ENCODE data around the gene DTNB. TPM values are rescaled to one million over a fixed set of nuclear protein-coding genes. Genes with fewer than 3 reads are reported as not detected.
A peak's percentile ranks its signal among the peaks of the same experiment; 100 is the strongest.
"Not testable (repeated sequence)": the region's sequence is repeated elsewhere in the genome, so short reads cannot be mapped to it uniquely, and the experiment has no call there.

DTNB gene
- total RNA-seq, 8 experiments from 2014 or later, result 16.9 to 85.0 (median 25.3) TPM

DNA sequence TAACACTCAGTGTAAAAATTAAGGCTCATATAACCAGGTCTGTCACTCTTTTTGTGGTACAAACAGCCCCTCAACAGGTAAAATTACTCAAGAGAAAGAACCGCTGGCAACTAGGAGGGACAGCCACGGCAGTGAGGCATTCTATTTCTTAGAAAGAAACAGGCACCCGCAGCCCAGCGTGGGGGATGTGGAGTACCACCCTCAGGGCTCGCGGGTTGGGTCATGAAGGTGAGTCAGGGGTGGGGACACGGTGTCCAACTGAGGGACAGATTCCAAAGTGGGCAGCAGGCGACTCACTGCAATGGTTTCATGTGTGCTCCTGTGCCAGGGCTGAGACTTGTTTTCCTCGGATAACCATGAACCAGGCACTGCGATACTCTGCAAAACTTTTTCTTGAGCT is 129.4 kb downstream of the DTNB start:
- Histone ChIP-seq H3K4me1 (replicated peaks in 1 of 2) (no peaks in the 10 kb centered on the region), H3K4me3 (no peak overlapping the region), H3K27ac (no peak overlapping the region)
- WGBS, 10 experiments, result 85 to 100% (median 92%) methylated on average over 1 to 10 of the region's 10 CpGs; no CpG with 5 or more reads in 2 of the 10 experiments
- ATAC-seq (replicated peaks in 6 of 8), result no peak
- in situ Hi-C loops (cut with MboI; ENCODE audit: low pct_unique_long_range_greater_than_20kb in 2 of 9, low sequenced_read_pairs in 9 of 9, unreplicated experiment in 9 of 9), result no loop called here

DNA sequence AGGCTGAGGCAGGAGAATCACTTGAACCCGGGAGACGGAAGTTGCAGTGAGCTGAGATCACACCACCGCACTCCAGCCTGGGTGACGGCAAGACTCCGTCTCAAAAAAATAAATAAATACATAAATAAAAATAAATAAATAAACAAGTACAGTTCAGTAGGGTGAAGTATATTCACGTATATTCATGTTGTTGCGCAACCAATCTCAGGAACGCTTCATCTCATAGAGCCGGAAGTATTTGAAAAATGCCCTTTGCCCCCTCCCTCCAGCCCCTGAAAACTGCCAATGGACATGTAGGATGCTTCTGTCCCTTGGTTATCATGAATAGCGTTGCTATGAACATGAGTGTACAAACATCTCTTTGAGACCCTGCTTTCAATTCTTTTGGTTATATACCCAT is 132.0 kb downstream of the DTNB start:
- Histone ChIP-seq H3K4me1 (replicated peaks in 1 of 2) (no peaks in the 10 kb centered on the region), H3K27ac (no peak overlapping the region), H3K4me3 (no peak overlapping the region)
- ATAC-seq (replicated peaks in 6 of 8), result no peak
- in situ Hi-C loops (cut with MboI; ENCODE audit: low pct_unique_long_range_greater_than_20kb in 2 of 9, low sequenced_read_pairs in 9 of 9, unreplicated experiment in 9 of 9), result no loop called here
- 86 to 100% (median 94%) methylated on average over 1 to 10 of the region's 10 CpGs for WGBS, 10 experiments

DNA sequence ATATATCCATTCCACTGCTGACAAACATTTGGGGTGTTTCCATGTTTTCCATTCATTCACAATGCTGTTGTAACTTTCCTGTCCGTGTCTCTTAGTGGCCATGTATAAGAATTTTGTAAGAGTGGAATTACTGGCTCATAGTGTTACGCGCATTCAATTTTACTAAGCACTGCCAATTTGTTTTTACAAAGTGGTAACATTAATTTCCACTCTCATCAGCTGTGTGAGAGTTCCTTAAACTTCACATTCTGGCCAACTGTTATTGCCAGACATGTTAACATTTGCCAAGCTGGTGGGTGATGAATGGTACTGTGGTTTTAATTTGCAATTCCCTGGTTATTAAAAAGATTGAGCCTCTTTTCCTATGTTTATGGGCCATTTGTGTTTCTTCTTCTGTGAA is 134.2 kb downstream of the DTNB start:
- no peak overlapping the region for H3K4me3 ChIP-seq
- in situ Hi-C loops (cut with MboI; ENCODE audit: low pct_unique_long_range_greater_than_20kb in 2 of 9, low sequenced_read_pairs in 9 of 9, unreplicated experiment in 9 of 9), result no loop called here
- no peaks in the 10 kb centered on the region for H3K4me1 ChIP-seq (replicated peaks in 1 of 2)
- WGBS, 10 experiments, result 40 to 100% (median 69%) methylated on average over 1 to 3 of the region's 3 CpGs; no CpG with 5 or more reads in 2 of the 10 experiments
- H3K27ac ChIP-seq, result no peak overlapping the region
- ATAC-seq (replicated peaks in 6 of 8), result peak in 3 of 8 experiments; percentile 31 to 56 (median 47)

DNA sequence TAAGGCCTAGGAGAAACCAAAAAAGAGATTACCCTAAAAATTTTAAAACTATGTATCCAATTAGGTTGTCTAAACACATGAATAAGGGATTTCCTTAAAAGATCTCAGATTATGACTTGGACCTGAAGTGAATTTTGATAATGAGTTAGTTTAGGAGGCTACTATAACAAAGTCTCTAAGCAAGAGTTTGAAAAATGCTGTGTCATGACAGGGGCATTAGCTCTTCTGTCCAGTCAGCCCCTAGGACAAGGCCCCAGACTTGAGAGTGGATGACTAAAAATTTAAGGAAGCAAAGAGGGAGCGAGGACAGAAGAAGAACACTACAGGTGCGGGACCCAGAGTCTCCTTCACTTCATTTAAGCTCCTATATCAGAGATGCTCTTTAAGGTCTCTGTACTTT is 135.9 kb downstream of the DTNB start:
- ATAC-seq (replicated peaks in 6 of 8), result no peak
- H3K4me3 ChIP-seq, result no peak overlapping the region
- in situ Hi-C loops (cut with MboI; ENCODE audit: low pct_unique_long_range_greater_than_20kb in 2 of 9, low sequenced_read_pairs in 9 of 9, unreplicated experiment in 9 of 9), result no loop called here

DNA sequence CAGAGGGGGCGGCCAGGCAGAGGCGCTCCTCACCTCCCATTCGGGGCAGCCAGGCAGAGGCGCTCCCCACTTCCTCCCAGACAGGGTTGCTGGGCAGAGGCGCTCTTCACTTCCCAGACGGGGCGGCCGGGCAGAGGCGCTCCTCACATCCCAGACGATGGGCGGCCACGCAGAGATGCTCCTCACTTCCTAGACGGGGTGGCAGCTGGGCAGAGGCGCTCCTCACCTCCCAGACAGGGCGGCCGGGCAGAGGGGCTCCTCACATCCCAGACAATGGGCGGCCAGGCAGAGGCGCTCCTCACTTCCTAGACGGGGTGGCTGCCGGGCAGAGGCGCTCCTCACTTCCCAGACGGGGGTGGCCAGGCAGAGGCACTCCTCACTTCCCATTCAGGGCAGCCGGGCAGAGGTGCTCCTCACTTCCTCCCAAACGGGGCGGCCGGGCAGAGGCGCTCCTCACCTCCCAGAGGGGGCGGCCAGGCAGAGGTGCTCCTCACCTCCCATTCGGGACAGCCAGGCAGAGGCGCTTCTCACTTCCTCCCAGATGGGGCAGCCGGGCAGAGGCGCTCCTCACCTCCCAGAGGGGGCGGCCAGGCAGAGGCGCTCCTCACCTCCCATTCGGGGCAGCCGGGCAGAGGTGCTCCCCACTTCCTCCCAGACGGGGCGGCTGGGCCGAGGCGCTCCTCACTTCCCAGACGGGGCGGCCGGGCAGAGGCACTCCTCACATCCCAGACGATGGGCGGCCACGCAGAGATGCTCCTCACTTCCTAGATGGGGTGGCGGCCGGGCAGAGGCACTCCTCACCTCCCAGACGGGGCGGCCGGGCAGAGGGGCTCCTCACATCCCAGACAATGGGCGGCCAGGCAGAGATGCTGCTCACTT is 137.7 kb downstream of the DTNB start:
- 100% methylated on average over 1 of the region's 52 CpGs; no CpG with 5 or more reads in 9 of the 10 experiments for WGBS, 10 experiments
- in situ Hi-C loops (cut with MboI; ENCODE audit: low pct_unique_long_range_greater_than_20kb in 2 of 9, low sequenced_read_pairs in 9 of 9, unreplicated experiment in 9 of 9), result not testable (repeated sequence)

More for the DNA sequence above, 135.9 kb downstream of the DTNB start:
- WGBS, 10 experiments, result 83 to 100% (median 100%) methylated on average over 1 to 2 of the region's 2 CpGs; no CpG with 5 or more reads in 3 of the 10 experiments
- Histone ChIP-seq H3K27ac (no peak overlapping the region), H3K4me1 (replicated peaks in 1 of 2) (no peaks in the 10 kb centered on the region)

DNA sequence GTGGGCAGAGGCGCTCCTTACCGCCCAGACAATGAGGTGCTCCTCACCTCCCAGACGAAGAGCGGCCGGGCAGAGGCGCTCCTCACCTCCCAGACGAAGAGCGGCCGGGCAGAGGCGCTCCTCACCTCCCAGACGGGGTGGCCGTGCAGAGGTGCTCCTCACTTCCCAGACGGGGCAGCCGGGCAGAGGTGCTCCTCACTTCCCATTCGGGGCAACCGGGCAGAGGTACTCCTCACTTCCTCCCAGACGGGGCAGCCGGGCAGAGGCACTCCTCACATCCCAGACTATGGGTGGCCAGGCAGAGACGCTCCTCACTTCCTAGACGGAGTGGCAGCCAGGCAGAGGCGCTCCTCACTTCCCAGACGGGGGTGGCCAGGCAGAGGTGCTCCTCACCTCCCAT is 138.4 kb downstream of the DTNB start:
- ATAC-seq (replicated peaks in 6 of 8); in situ Hi-C loops (cut with MboI; ENCODE audit: low pct_unique_long_range_greater_than_20kb in 2 of 9, low sequenced_read_pairs in 9 of 9, unreplicated experiment in 9 of 9): not testable (repeated sequence)
- 93% methylated on average over 5 of the region's 22 CpGs; no CpG with 5 or more reads in 9 of the 10 experiments for WGBS, 10 experiments

More for the DNA sequence above, 137.7 kb downstream of the DTNB start:
- not testable (repeated sequence) for H3K27ac ChIP-seq; H3K4me1 ChIP-seq (replicated peaks in 1 of 2); ATAC-seq (replicated peaks in 6 of 8); H3K4me3 ChIP-seq

DNA sequence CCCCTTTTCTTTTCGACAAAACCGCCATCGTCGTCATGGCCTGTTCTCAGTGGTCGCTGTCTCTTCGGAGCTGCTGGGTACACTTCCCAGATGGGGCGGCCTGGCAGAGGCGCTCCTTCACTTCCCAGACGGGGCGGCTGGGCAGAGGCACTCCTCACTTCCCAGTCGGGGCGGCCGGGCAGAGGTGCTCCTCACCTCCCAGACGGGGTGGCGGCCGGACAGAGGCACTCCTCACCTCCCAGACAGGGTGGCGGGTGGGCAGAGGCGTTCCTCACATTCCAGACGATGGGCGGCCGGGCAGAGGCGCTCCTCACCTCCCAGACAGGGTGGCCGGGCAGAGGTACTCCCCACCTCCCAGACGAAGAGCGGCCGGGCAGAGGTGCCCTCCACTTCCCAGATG is 138.9 kb downstream of the DTNB start:
- 100% methylated on average over 1 of the region's 26 CpGs; no CpG with 5 or more reads in 8 of the 10 experiments for WGBS, 10 experiments
- no peak overlapping the region for H3K27ac ChIP-seq
- no peak overlapping the region for H3K4me3 ChIP-seq
- H3K4me1 ChIP-seq (replicated peaks in 1 of 2), result no peaks in the 10 kb centered on the region
- no peak for ATAC-seq (replicated peaks in 6 of 8)
- in situ Hi-C loops (cut with MboI; ENCODE audit: low pct_unique_long_range_greater_than_20kb in 2 of 9, low sequenced_read_pairs in 9 of 9, unreplicated experiment in 9 of 9), result no loop called here

More for the DNA sequence above, 138.4 kb downstream of the DTNB start:
- H3K27ac ChIP-seq; H3K4me1 ChIP-seq (replicated peaks in 1 of 2); H3K4me3 ChIP-seq: not testable (repeated sequence)

DNA sequence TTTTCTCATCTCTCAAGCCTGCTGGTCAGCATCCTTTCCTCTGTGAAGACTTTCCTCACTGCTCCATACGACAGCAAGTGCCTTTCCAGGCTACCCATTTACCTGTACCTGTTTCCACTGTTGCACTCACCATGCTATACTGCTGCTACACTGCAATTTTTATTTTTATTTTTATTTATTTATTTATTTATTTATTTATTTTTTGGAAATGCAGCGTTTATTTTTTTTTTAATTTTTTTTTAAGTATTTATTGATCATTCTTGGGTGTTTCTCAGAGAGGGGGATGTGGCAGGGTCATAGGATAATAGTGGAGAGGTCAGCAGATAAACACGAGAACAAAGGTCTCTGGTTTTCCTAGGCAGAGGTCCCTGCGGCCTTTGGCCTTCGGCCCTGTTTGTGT is 139.6 kb downstream of the DTNB start:
- H3K4me1 ChIP-seq (replicated peaks in 1 of 2); in situ Hi-C loops (cut with MboI; ENCODE audit: low pct_unique_long_range_greater_than_20kb in 2 of 9, low sequenced_read_pairs in 9 of 9, unreplicated experiment in 9 of 9); H3K4me3 ChIP-seq; H3K27ac ChIP-seq; ATAC-seq (replicated peaks in 6 of 8): not testable (repeated sequence)
- WGBS, 10 experiments, result 71 to 100% (median 91%) methylated on average over 1 to 5 of the region's 5 CpGs

DNA sequence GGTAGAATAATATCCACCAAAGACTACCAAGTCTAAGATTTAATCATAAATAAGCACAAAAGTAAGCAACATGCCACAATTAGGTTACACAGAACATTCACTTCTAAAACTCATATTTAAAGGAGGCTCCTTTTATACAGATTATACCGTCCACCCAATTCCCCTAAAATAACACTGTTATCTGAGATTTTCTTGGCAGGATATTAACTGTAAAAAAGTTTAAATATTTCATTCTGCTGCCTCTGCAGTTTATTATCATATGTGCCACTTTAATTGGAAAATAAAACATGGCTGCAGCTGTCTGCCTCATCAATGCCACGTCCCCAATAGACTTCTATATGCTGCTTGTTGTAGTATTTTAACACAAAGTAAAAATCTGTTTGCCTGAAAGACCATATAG is 140.9 kb downstream of the DTNB start:
- Histone ChIP-seq H3K4me3 (no peak overlapping the region), H3K4me1 (replicated peaks in 1 of 2) (peaks cover 0 to 10% of the 10 kb centered on the region in 2 donors), H3K27ac (no peak overlapping the region)
- ATAC-seq (replicated peaks in 6 of 8), result no peak
- 80 to 100% (median 92%) methylated on average over 1 to 2 of the region's 2 CpGs; no CpG with 5 or more reads in 5 of the 10 experiments for WGBS, 10 experiments
- in situ Hi-C loops (cut with MboI; ENCODE audit: low pct_unique_long_range_greater_than_20kb in 2 of 9, low sequenced_read_pairs in 9 of 9, unreplicated experiment in 9 of 9), result no loop called here

DNA sequence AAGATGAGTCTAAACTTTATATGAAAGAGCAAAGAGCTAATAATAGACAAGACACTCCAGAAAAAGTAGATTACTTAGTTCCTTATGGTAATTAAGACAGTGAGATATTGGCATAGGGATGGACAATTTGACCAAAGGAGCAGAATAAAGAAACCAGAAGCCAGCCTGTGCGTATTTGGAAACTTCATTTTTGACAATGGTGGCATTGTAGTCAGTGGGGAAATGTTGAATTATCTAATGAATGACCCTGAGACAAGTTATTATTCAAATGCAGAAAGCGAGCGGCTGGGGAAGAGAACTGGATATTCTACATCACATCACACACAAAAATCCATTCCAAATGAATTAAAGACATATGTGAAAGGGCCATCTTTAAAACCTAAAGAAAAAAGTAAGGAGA is 144.3 kb downstream of the DTNB start:
- ATAC-seq (replicated peaks in 6 of 8), result peak in 1 of 8 experiments; percentile 31
- in situ Hi-C loops (cut with MboI; ENCODE audit: low pct_unique_long_range_greater_than_20kb in 2 of 9, low sequenced_read_pairs in 9 of 9, unreplicated experiment in 9 of 9), result no loop called here
- H3K4me1 ChIP-seq (replicated peaks in 1 of 2), result peaks cover 0 to 10% of the 10 kb centered on the region in 2 donors
- 27 to 84% (median 61%) methylated on average over 2 to 3 of the region's 3 CpGs; no CpG with 5 or more reads in 2 of the 10 experiments for WGBS, 10 experiments
- H3K4me3 ChIP-seq, result no peak overlapping the region
- H3K27ac ChIP-seq, result no peak overlapping the region

DNA sequence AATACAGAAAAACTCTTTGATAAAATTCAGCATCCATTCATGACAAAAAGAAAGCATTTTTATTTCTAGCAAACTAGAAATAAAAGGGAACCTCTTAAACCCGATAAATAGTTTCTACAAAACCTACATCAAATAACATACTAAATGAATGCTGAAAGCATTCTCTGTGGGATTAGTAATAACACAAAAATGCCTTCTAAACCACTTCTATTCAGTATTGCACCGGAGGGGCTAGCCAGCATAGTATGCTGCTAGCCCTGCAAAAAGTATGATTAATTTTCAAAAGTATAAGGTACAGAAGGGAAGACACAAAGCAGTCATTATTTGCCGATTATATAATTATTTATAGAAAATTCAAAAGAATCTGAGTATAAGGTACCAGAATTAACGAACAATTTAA is 145.2 kb downstream of the DTNB start:
- 32 to 100% (median 86%) methylated on average over 1 to 4 of the region's 4 CpGs; no CpG with 5 or more reads in 1 of the 10 experiments for WGBS, 10 experiments
- H3K27ac ChIP-seq, result no peak overlapping the region
- ATAC-seq (replicated peaks in 6 of 8), result no peak
- no peak overlapping the region for H3K4me3 ChIP-seq
- H3K4me1 ChIP-seq (replicated peaks in 1 of 2), result peaks cover 0 to 10% of the 10 kb centered on the region in 2 donors
- in situ Hi-C loops (cut with MboI; ENCODE audit: low pct_unique_long_range_greater_than_20kb in 2 of 9, low sequenced_read_pairs in 9 of 9, unreplicated experiment in 9 of 9), result no loop called here

DNA sequence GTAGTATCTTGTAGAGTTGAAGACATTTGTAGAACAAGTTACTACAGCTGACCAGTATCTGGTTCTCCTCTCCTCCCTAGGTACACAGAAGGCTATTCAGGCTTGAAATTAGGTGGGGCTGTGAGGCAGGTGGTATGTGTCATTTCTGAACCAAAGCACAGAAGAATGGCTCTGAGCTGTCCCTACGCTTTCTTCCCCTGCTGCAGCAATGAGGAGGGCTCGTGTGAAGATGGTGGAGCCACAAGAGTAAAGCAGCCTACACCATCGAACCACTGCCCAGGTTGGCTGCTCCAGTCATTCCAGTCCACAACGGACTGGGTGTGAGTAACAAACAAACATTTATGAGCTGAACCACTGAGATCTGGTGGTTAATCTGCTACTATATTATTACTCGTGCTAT is 148.9 kb downstream of the DTNB start:
- peaks cover 0 to 10% of the 10 kb centered on the region in 2 donors for H3K4me1 ChIP-seq (replicated peaks in 1 of 2)
- no peak overlapping the region for H3K27ac ChIP-seq
- no peak overlapping the region for H3K4me3 ChIP-seq
- in situ Hi-C loops (cut with MboI; ENCODE audit: low pct_unique_long_range_greater_than_20kb in 2 of 9, low sequenced_read_pairs in 9 of 9, unreplicated experiment in 9 of 9), result loop anchor here in 1 of 9 experiments (25.0 kb wide), 1 partner anchor 162 kb away; no protein-coding TSS in a partner anchor
- 78 to 100% (median 92%) methylated on average over 1 to 4 of the region's 5 CpGs; no CpG with 5 or more reads in 2 of the 10 experiments for WGBS, 10 experiments
- no peak for ATAC-seq (replicated peaks in 6 of 8)

DNA sequence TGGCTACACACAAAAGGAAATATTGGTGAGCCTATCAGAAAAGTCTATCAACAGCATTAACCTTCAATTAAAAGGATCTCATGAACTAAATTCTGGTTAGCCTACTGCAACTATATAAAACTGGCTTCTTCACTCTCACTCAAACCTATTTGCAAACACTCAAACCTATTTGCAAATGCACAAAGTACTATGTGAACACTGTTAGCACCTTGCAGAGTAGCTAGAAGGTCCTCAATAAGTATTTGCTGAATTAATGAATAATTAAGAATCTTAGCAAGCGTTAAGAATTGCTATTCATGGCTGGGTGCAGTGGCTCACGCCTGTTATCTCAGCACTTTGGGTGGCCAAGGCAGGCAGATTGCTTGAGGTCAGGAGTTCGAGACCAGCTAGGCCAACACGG is 150.3 kb downstream of the DTNB start:
- Histone ChIP-seq H3K4me1 (replicated peaks in 1 of 2) (no peaks in the 10 kb centered on the region), H3K27ac (no peak overlapping the region), H3K4me3 (no peak overlapping the region)
- WGBS, 10 experiments, result 69 to 100% (median 86%) methylated on average over 1 to 4 of the region's 4 CpGs; no CpG with 5 or more reads in 1 of the 10 experiments
- in situ Hi-C loops (cut with MboI; ENCODE audit: low pct_unique_long_range_greater_than_20kb in 2 of 9, low sequenced_read_pairs in 9 of 9, unreplicated experiment in 9 of 9), result loop anchor here in 1 of 9 experiments (25.0 kb wide), 1 partner anchor 161 kb away; no protein-coding TSS in a partner anchor
- ATAC-seq (replicated peaks in 6 of 8), result no peak
